ENCODE results near the gene TRHDE. TPM values are rescaled to one million over a fixed set of nuclear protein-coding genes. Genes with fewer than 3 reads are reported as not detected.
"Not testable (repeated sequence)": the region's sequence is repeated elsewhere in the genome, so short reads cannot be mapped to it uniquely, and the experiment has no call there.

TRHDE gene
- total and polyA plus RNA-seq, 12 donors, result 0.10 to 0.97 (median 0.46) TPM

DNA sequence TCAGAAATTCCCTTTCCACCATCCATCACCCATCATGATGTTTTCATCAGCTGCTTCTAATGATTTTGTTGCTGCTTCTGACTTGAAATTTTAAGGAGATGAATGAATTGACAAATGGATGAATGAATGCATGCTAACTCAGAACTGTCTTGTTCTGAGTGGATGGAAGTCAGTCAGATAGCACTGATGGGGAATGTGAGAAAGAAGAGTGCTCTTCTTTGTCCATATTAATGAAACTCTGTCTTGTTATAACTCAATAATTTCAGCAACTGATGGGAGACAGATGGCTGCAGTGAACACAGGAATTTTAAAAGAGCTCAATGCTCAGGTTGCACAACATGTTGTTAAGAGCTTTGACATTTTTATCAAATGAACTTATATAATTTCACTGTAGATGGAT lies 422.0 kb downstream of the TRHDE start:
- Histone ChIP-seq H3K27me3 (no peaks in the 10 kb centered on the region), H3K9me3 (peaks cover 0 to 8% (median 0%) of the 10 kb centered on the region in 11 donors), H3K4me3 (no peak overlapping the region), H3K27ac (no peak overlapping the region), H3K4me1 (no peaks in the 10 kb centered on the region), H3K36me3 (no peaks in the 10 kb centered on the region)
- DNase-seq, result no peak
- intact Hi-C loops (cut with DNase I), result no loop called here
- no peak for ATAC-seq
- TF ChIP-seq, protein P1, sequence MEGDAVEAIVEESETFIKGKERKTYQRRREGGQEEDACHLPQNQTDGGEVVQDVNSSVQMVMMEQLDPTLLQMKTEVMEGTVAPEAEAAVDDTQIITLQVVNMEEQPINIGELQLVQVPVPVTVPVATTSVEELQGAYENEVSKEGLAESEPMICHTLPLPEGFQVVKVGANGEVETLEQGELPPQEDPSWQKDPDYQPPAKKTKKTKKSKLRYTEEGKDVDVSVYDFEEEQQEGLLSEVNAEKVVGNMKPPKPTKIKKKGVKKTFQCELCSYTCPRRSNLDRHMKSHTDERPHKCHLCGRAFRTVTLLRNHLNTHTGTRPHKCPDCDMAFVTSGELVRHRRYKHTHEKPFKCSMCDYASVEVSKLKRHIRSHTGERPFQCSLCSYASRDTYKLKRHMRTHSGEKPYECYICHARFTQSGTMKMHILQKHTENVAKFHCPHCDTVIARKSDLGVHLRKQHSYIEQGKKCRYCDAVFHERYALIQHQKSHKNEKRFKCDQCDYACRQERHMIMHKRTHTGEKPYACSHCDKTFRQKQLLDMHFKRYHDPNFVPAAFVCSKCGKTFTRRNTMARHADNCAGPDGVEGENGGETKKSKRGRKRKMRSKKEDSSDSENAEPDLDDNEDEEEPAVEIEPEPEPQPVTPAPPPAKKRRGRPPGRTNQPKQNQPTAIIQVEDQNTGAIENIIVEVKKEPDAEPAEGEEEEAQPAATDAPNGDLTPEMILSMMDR (IDR thresholded peaks at IDR 0.05), result no peak

- TF ChIP-seq, protein P1 (IDR thresholded peaks at IDR 0.05), result no peak
- no peak overlapping the region for H3K27ac ChIP-seq
- peaks cover 0 to 22% (median 0%) of the 10 kb centered on the region in 11 donors for H3K9me3 ChIP-seq
- WGBS, 2 donors, result 85 to 86% methylated on average over 1 of the region's 1 CpG
- no peaks in the 10 kb centered on the region for H3K36me3 ChIP-seq
- no peak for DNase-seq
- H3K27me3 ChIP-seq, result no peaks in the 10 kb centered on the region
- H3K4me3 ChIP-seq, result no peak overlapping the region
- H3K4me1 ChIP-seq, result no peaks in the 10 kb centered on the region
- ATAC-seq, result no peak
- intact Hi-C loops (cut with DNase I), result no loop called here
Observed at GRCh38 chr12:72699362-72699761, 427.2 kb downstream of the TRHDE start.

DNA sequence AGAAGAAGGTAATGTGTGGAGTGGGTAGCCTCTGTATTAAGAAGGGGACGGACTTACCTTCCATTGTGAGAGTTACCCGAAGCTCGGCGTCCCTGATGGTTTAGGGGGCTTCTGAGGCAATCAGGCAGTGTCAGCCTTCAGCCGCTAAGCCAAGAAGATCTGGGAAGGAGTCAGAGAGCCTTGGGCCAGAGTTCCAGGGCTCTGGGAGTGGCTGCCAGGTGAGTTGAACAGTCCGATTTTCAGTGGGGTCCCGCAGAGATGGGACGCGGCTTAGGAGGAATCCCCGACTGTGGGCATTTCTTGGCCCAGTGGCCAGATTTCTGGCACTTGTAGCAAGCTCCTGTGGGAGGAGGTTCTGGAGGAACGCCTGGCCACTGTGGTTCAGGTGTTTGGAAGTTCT lies 439.9 kb downstream of the TRHDE start:
- H3K27ac ChIP-seq; ATAC-seq; intact Hi-C loops (cut with DNase I); H3K4me1 ChIP-seq; H3K27me3 ChIP-seq; DNase-seq; H3K36me3 ChIP-seq; H3K4me3 ChIP-seq; H3K9me3 ChIP-seq: not testable (repeated sequence)
- WGBS, 2 donors, result 89 to 90% methylated on average over 11 of the region's 11 CpGs

GRCh38 chr12:72716221-72716620 lies 444.1 kb downstream of the TRHDE start:
- intact Hi-C loops (cut with DNase I), result no loop called here
- H3K27me3 ChIP-seq, result no peaks in the 10 kb centered on the region
- 74 to 80% methylated on average over 2 of the region's 2 CpGs for WGBS, 2 donors
- H3K27ac ChIP-seq, result no peak overlapping the region
- TF ChIP-seq, protein P1 (IDR thresholded peaks at IDR 0.05), result no peak
- no peak overlapping the region for H3K4me3 ChIP-seq
- no peaks in the 10 kb centered on the region for H3K9me3 ChIP-seq
- ATAC-seq, result no peak
- no peaks in the 10 kb centered on the region for H3K36me3 ChIP-seq
- H3K4me1 ChIP-seq, result no peaks in the 10 kb centered on the region
- no peak for DNase-seq

DNA sequence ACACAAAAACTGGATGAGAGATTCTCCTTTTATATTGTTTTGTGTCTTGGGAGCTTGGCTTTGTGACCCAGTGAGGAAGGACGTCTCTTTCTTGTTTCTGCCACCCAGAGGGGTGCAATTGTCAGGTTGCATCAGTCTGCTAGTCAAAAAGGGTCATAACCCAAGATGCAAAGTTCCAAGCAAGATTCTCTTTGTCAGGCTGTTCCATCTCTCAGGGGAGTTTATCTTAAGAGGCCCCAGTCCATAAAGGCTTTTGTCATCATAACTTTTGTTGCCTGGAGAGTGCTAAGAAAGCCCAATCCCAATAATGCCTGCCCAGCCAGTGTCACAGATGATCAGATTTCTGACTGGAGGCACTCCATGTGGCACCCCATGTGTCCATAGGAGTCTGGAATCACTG lies 444.9 kb downstream of the TRHDE start:
- WGBS, 2 donors, result 21 to 22% methylated on average over 1 of the region's 1 CpG
- DNase-seq, result no peak

More for the DNA sequence above, 444.9 kb downstream of the TRHDE start:
- TF ChIP-seq, protein P1 (IDR thresholded peaks at IDR 0.05), result no peak
- Histone ChIP-seq H3K27ac (no peak overlapping the region), H3K4me3 (no peak overlapping the region), H3K9me3 (no peaks in the 10 kb centered on the region), H3K36me3 (no peaks in the 10 kb centered on the region), H3K27me3 (no peaks in the 10 kb centered on the region), H3K4me1 (no peaks in the 10 kb centered on the region)
- intact Hi-C loops (cut with DNase I), result no loop called here
- no peak for ATAC-seq

Data from heart right ventricle (tissue), 16 donors.